Measurements from ENCODE around the gene CYP24A1.
"Not testable (repeated sequence)": the region's sequence is repeated elsewhere in the genome, so short reads cannot be mapped to it uniquely, and the experiment has no call there.

CYP24A1 gene

GRCh38 chr20:54133434-54134427 lies 40.1 kb downstream of the CYP24A1 start:
- no peak for DNase-seq (ENCODE audit: low read depth)

- DNase-seq (ENCODE audit: low read depth): no peak
Observed at GRCh38 chr20:54132612-54133433, 41.0 kb downstream of the CYP24A1 start.

DNA sequence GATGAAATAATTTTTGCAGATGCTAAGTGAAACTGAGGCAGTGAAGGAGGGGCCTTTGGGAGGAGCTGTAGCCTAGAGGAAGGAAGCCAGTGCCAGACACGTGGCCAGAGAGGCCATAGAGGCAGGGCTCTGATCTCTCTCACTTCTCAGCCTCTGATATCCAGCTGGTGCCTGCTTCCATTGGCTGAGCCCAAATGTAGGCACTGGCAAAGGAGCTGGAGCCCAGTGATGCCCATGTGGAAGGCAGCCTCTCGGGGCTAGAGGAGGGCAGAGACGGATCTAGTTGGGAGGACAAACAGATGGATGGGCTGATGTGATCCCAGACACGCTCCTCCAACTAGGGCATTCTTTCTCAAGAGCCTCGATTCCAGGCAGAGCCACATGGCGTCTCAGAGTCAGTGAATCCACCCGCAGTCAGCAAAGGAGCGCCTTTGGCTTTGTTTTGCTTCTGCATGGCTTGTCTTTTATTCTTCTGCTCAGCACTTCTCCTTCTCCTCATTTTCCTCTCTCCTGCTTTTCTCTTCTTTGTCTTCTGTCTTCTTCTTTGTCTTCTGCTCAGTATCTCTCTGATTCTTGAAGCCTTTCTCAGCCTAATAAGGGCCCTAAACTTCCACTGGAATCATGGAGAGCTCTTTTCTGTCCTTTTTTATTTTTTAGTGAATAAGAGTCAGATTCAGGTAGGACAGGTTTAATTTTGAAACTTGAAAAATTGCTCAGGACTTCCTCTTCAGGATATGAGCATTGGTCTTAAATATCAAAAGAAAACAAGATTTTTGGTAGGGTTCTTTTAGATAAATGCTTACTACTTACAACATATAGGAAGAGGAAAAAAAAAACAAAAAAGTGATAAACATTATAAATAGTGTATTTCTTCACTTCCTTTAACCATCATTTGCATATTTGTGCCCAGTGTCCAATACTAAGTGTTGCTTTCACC lies 41.8 kb downstream of the CYP24A1 start:
- DNase-seq (ENCODE audit: low read depth): no peak

DNA sequence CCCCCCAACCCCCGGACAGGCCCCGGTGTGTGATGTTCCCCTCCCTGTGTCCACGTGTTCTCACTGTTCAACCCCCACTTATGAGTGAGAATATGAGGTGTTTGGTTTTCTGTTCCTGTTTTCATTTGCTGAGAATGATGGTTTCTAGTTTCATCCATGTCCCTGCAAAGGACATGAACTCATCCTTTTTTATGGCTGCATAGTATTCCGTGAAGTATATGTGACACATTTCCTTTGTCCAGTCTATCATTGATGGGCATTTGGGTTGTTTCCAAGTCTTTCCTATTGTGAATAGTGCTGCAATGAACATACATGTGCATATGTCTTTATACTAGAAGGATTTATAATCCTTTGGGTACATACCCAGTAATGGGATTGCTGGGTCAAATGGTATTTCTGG lies 42.7 kb downstream of the CYP24A1 start:
- DNase-seq (ENCODE audit: low read depth): not testable (repeated sequence)

DNA sequence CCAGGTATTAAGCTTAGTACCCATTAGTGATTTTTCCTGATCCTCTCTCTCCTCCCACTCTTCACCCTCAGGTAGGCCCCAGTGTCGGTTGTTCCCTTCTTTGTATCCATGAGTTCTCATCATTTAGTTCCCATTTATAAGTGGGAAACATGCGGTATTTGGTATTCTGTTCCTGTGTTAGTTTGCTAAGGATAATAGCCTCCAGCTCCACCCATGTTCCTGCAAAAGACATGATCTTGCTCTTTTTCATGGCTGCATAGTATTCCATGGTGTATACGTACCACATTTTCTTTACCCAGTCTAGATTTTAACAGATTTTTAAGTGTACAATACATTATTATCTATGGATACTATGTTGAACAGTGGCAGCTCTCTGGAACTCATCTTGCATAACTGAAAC lies 44.4 kb downstream of the CYP24A1 start:
- no peak for DNase-seq (ENCODE audit: low read depth)

- no peak for DNase-seq (ENCODE audit: low read depth)
Observed at GRCh38 chr20:54127855-54128574, 45.8 kb downstream of the CYP24A1 start.

- no peak for DNase-seq (ENCODE audit: low read depth)
Observed at GRCh38 chr20:54126806-54127655, 46.8 kb downstream of the CYP24A1 start.

GRCh38 chr20:54126328-54126727 lies 47.5 kb downstream of the CYP24A1 start:
- DNase-seq (ENCODE audit: low read depth): not testable (repeated sequence)

- no peak for DNase-seq (ENCODE audit: low read depth)
Observed at GRCh38 chr20:54123587-54124180, 50.1 kb downstream of the CYP24A1 start.

GRCh38 chr20:54122681-54123586 lies 50.9 kb downstream of the CYP24A1 start:
- DNase-seq (ENCODE audit: low read depth): no peak

- no peak for DNase-seq (ENCODE audit: low read depth)
Observed at GRCh38 chr20:54122189-54122588, 51.6 kb downstream of the CYP24A1 start.

DNA sequence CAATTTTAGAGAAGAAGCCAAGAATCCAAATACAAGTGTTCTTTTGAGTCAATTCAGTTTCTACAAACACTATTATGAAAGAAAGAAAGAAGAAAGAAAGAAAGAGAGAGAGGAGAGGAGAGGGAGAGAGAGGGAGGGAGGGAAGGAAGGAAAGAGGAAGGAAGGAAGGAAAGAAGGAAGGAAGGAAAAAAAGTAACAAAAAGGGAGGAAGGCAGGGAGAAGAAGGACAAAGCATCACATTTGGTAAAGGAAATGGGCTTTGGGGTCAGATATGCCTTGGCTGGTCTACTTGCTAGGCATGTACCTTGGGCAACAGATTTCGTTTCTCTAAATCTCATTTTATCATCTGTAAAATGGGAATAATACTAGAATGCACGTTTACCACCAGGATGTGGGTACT lies 54.0 kb downstream of the CYP24A1 start:
- DNase-seq (ENCODE audit: low read depth): no peak

DNA sequence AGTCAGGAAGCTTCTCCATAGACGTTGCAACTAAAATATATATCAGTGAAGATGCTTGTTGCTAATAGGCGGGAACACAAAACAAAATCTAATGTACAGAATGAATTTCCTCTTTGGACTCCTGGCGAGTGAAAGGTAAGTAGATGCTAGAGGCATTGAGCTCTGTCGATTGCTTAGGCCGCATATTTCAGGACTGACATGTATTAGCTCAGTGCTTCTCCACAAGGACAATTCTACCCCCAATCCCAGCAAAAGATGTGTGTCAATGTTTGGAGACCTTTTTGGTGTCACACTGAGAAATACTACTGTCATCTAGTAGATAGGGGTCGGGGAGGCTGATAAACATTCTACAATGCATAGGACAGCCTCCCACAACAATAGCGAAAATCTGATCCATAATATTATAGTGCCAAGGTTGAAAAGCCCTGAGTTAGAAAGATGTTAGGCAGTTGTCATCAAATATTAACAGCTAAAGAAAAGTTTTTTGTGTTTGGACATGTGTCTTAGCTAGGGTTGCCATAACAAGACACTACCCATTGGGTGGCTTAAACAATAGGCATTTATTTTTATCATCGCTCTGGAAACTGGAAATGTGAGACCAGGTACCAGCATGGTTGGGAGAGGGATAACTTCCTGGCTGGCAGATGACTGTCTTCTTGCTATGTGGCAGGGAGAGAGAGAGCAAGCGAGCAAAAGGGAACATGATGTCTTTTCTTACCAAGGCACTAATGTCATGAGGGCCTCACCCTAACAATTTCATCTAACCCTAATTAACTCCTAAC lies 55.4 kb downstream of the CYP24A1 start:
- DNase-seq (ENCODE audit: low read depth): no peak

GRCh38 chr20:54116550-54117235 lies 57.1 kb downstream of the CYP24A1 start:
- no peak for DNase-seq (ENCODE audit: low read depth)

DNA sequence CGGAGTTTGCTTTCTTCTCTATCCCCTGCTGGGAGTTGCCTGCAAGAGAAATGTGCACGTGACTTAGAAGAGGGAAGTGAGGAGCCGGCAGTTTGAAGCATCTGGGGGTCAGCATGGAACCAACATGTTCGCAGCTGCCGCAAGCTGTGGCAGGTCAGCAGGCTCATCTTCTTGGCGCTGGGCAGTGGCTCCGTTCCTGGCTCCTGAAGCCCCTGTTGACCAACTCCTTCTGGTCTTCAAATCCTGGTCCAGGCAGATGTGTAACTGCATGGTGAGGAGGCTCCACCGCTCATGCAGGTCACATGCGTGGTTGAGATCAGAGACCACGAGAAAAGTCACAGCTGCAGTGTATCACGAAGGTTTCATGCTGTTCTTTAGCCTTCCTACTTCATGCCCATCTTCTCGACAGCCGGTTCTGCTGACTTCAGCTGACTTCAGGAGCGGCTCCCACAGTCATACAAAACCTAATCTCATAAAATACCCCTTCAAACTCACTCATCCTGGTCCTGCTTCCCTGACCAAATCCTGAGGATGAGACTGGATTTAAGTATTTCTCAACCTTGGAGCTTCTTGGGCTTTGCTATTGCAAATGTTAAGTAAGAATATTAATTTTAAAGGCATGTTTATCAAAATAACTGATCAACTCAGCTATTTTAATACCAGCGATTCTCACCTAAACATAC lies 58.5 kb downstream of the CYP24A1 start:
- no peak for DNase-seq (ENCODE audit: low read depth)

GRCh38 chr20:54114109-54114508 lies 59.7 kb downstream of the CYP24A1 start:
- DNase-seq (ENCODE audit: low read depth): no peak

GRCh38 chr20:54113566-54113965 lies 60.2 kb downstream of the CYP24A1 start:
- no peak for DNase-seq (ENCODE audit: low read depth)

Measured in stimulated activated CD8-positive, alpha-beta memory T cell treated with anti-CD3 and anti-CD28 coated beads, Interleukin-12 subunit alpha, Interleukin-12 subunit beta, amount 100 ng/mL, for 4 hours (primary cell).